ENCODE results near the gene UBXN4. TPM values are rescaled to one million over a fixed set of nuclear protein-coding genes. Genes with fewer than 3 reads are reported as not detected.

The UBXN4 gene
- total and polyA plus RNA-seq, 2 donors (not counting 3 experiments of a cell fraction or from before 2014, with no cell fraction given): 40.8 to 108 TPM

- H3K27ac ChIP-seq (ENCODE audit: insufficient read depth, low read depth, low read length): no peak overlapping the region
- TF ChIP-seq GATA2 (IDR thresholded peaks at IDR 0.05; ENCODE audit: insufficient read depth, insufficient read length, low read depth, low read length) (no peak), EZH2 (IDR thresholded peaks at IDR 0.05; ENCODE audit: borderline replicate concordance, low read depth, low read length, severe bottlenecking) (no peak), MAX (IDR thresholded peaks at IDR 0.05; ENCODE audit: insufficient read depth, insufficient read length) (no peak), JUN (IDR thresholded peaks at IDR 0.05; ENCODE audit: borderline replicate concordance, insufficient read depth, insufficient read length, low read depth) (no peak), CTCF (IDR thresholded peaks at IDR 0.05; ENCODE audit: extremely low read depth in 1 of 2, insufficient read depth in 1 of 2, low read depth in 1 of 2, low read length in 2 of 2) (no peak)
- FAIRE-seq (no peak), DNase-seq (ENCODE audit: low read depth, low spot score) (no peak)
- H3K4me3 ChIP-seq (replicated peaks in 1 of 3; ENCODE audit: insufficient read depth in 1 of 3, low read depth in 1 of 3, low read length in 3 of 3): no peak overlapping the region
- H3K9me3 ChIP-seq (replicated peaks; ENCODE audit: control insufficient read depth, insufficient read depth, low read length): no peaks in the 10 kb centered on the region
- no peaks in the 10 kb centered on the region for H3K79me2 ChIP-seq (ENCODE audit: control insufficient read depth, insufficient read depth, low read length)
- no peak overlapping the region for H3K9ac ChIP-seq (replicated peaks; ENCODE audit: extremely low read depth, insufficient read depth, low read length)
- ChIA-PET CTCF (no interaction called here), POLR2A (no interaction called here)
- H3K27me3 ChIP-seq (ENCODE audit: control insufficient read depth in 2 of 2, insufficient read depth in 2 of 2, low read length in 2 of 2): peaks cover 0 to 3% of the 10 kb centered on the region in 2 experiments
- no peaks in the 10 kb centered on the region for H4K20me1 ChIP-seq (replicated peaks; ENCODE audit: control insufficient read depth, extremely low read depth, insufficient read depth, low read length)
- BruUV-seq (replicated peaks): no TSS peak
- no peaks in the 10 kb centered on the region for H3K9me1 ChIP-seq (replicated peaks; ENCODE audit: control insufficient read depth, extremely low read depth, insufficient read depth, low read length)
- H3K36me3 ChIP-seq (ENCODE audit: control insufficient read depth in 2 of 2, extremely low read depth in 1 of 2, insufficient read depth in 2 of 2, low read length in 2 of 2): no peaks in the 10 kb centered on the region
- intact Hi-C loops (cut with micrococcal nuclease) (no loop called here), dilution Hi-C loops (cut with MboI; ENCODE audit: extremely low pct_ligation_motif_present, low sequenced_read_pairs) (no loop called here)
- no peak overlapping the region for H3K4me2 ChIP-seq (ENCODE audit: insufficient read depth, low read length)
- no peak overlapping the region for H2AFZ ChIP-seq (ENCODE audit: low read depth, low read length)
- no peaks in the 10 kb centered on the region for H3K4me1 ChIP-seq (ENCODE audit: control insufficient read depth, extremely low read depth, insufficient read depth, low read length)
Observed at GRCh38 chr2:135817466-135817865, 75.8 kb downstream of the UBXN4 start.

GRCh38 chr2:135817951-135818350 is 76.3 kb downstream of the UBXN4 start:
- no TSS peak for BruUV-seq (replicated peaks)
- Histone ChIP-seq H3K4me1 (ENCODE audit: control insufficient read depth, extremely low read depth, insufficient read depth, low read length) (no peaks in the 10 kb centered on the region), H3K9ac (replicated peaks; ENCODE audit: extremely low read depth, insufficient read depth, low read length) (no peak overlapping the region), H3K9me1 (replicated peaks; ENCODE audit: control insufficient read depth, extremely low read depth, insufficient read depth, low read length) (no peaks in the 10 kb centered on the region), H3K4me3 (replicated peaks in 1 of 3; ENCODE audit: insufficient read depth in 1 of 3, low read depth in 1 of 3, low read length in 3 of 3) (no peak overlapping the region), H3K9me3 (replicated peaks; ENCODE audit: control insufficient read depth, insufficient read depth, low read length) (no peaks in the 10 kb centered on the region), H3K79me2 (ENCODE audit: control insufficient read depth, insufficient read depth, low read length) (no peaks in the 10 kb centered on the region), H3K27ac (ENCODE audit: insufficient read depth, low read depth, low read length) (no peak overlapping the region), H3K36me3 (ENCODE audit: control insufficient read depth in 2 of 2, extremely low read depth in 1 of 2, insufficient read depth in 2 of 2, low read length in 2 of 2) (no peaks in the 10 kb centered on the region), H2AFZ (ENCODE audit: low read depth, low read length) (no peak overlapping the region), H3K27me3 (ENCODE audit: control insufficient read depth in 2 of 2, insufficient read depth in 2 of 2, low read length in 2 of 2) (peaks cover 0 to 3% of the 10 kb centered on the region in 2 experiments), H3K4me2 (ENCODE audit: insufficient read depth, low read length) (no peak overlapping the region), H4K20me1 (replicated peaks; ENCODE audit: control insufficient read depth, extremely low read depth, insufficient read depth, low read length) (no peaks in the 10 kb centered on the region)
- TF ChIP-seq POLR2AphosphoS5 (IDR thresholded peaks at IDR 0.05; ENCODE audit: insufficient read depth, low read depth, low read length) (no peak), EZH2 (IDR thresholded peaks at IDR 0.05; ENCODE audit: borderline replicate concordance, low read depth, low read length, severe bottlenecking) (no peak), CTCF (IDR thresholded peaks at IDR 0.05; ENCODE audit: extremely low read depth in 1 of 2, insufficient read depth in 1 of 2, low read depth in 1 of 2, low read length in 2 of 2) (no peak)
- ChIA-PET CTCF (interaction anchor here (0.7 kb wide), 1 partner anchor 44 kb away, joined by 3 read pairs; no protein-coding TSS in a partner anchor), POLR2A (no interaction called here)
- DNase-seq (ENCODE audit: low read depth, low spot score) (no peak), FAIRE-seq (no peak)
- dilution Hi-C loops (cut with MboI; ENCODE audit: extremely low pct_ligation_motif_present, low sequenced_read_pairs) (no loop called here), intact Hi-C loops (cut with micrococcal nuclease) (no loop called here)

All from endothelial cell of umbilical vein (primary cell).